GM23338 (cell line): Measurements from ENCODE around the gene VPS54.

ENCODE experiments used
- CREB1 ChIP-seq: fragments of 250-450 bp; sonication (Bioruptor Pico); IDR thresholded peaks from 2 replicates; pipeline ENCODE4 v1.5.0; 2020; ENCODE audit warnings: low read depth, mild to moderate bottlenecking, moderate library complexity
- EZH2 ChIP-seq: fragments of 200-600 bp; sonication (generic); IDR thresholded peaks from one replicate; pipeline ENCODE4 v1.8.0; 2017; ENCODE audit warnings: antibody characterized with exemption, mild to moderate bottlenecking, low read depth; ENCODE audit not compliant: unreplicated experiment
- EZH2phosphoT487 ChIP-seq: fragments of 200-600 bp; sonication (generic); IDR thresholded peaks from one replicate; pipeline ENCODE4 v1.8.1; 2018; ENCODE audit warnings: antibody characterized with exemption; ENCODE audit not compliant: unreplicated experiment
- POLR2AphosphoS5 ChIP-seq: IDR thresholded peaks from 2 replicates; pipeline ENCODE4 v1.6.1; 2016; ENCODE audit warnings: antibody characterized with exemption, low read depth
- TF ChIP-seq, protein P1 (sequence below), 2 experiments: fragments of 200-600 bp in 1 of 2; sonication (generic) in 1 of 2; conservative IDR thresholded peaks; 2 replicates each; pipeline versions ENCODE4 v1.5.1 to v1.6.1; 2016 to 2017; ENCODE audit warnings: antibody characterized with exemption in 2 of 2, low read depth in 2 of 2, mild to moderate bottlenecking in 2 of 2, moderate library complexity in 1 of 2
- TF ChIP-seq, protein P2 (sequence below): IDR thresholded peaks from one replicate; pipeline ENCODE4 v1.6.1; 2018; ENCODE audit warnings: antibody characterized with exemption; ENCODE audit not compliant: unreplicated experiment
- TF ChIP-seq, protein P3 (sequence below): IDR thresholded peaks from 2 replicates; pipeline ENCODE4 v1.6.1; 2016; ENCODE audit warnings: antibody characterized with exemption

DNA sequence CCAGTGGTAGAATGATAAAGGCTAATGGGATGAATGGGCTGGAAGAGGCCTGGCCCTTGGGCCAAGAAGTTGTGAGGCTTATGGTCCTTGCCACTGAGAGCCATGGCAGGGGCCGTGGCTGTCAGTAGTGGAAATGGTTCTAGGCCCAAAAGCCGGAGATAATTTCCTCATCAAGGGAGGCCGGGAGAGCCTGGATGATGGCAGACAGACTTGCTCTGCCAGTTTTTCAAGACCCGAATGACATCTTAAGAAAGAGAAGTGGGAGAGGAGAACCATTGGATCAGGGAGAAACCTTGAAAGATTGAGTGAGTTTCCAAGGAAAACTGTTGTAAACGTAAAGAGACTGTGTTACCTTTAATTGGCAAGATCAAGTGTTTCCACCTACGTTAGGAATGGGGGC is 46.3 kb upstream of the VPS54 start:
- TF ChIP-seq, protein P1, sequence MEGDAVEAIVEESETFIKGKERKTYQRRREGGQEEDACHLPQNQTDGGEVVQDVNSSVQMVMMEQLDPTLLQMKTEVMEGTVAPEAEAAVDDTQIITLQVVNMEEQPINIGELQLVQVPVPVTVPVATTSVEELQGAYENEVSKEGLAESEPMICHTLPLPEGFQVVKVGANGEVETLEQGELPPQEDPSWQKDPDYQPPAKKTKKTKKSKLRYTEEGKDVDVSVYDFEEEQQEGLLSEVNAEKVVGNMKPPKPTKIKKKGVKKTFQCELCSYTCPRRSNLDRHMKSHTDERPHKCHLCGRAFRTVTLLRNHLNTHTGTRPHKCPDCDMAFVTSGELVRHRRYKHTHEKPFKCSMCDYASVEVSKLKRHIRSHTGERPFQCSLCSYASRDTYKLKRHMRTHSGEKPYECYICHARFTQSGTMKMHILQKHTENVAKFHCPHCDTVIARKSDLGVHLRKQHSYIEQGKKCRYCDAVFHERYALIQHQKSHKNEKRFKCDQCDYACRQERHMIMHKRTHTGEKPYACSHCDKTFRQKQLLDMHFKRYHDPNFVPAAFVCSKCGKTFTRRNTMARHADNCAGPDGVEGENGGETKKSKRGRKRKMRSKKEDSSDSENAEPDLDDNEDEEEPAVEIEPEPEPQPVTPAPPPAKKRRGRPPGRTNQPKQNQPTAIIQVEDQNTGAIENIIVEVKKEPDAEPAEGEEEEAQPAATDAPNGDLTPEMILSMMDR (conservative IDR thresholded peaks at IDR 0.05; ENCODE audit: low read depth in 2 of 2), result no peak
- no peak for TF ChIP-seq EZH2
- no peak for TF ChIP-seq POLR2AphosphoS5
- TF ChIP-seq, protein P2, sequence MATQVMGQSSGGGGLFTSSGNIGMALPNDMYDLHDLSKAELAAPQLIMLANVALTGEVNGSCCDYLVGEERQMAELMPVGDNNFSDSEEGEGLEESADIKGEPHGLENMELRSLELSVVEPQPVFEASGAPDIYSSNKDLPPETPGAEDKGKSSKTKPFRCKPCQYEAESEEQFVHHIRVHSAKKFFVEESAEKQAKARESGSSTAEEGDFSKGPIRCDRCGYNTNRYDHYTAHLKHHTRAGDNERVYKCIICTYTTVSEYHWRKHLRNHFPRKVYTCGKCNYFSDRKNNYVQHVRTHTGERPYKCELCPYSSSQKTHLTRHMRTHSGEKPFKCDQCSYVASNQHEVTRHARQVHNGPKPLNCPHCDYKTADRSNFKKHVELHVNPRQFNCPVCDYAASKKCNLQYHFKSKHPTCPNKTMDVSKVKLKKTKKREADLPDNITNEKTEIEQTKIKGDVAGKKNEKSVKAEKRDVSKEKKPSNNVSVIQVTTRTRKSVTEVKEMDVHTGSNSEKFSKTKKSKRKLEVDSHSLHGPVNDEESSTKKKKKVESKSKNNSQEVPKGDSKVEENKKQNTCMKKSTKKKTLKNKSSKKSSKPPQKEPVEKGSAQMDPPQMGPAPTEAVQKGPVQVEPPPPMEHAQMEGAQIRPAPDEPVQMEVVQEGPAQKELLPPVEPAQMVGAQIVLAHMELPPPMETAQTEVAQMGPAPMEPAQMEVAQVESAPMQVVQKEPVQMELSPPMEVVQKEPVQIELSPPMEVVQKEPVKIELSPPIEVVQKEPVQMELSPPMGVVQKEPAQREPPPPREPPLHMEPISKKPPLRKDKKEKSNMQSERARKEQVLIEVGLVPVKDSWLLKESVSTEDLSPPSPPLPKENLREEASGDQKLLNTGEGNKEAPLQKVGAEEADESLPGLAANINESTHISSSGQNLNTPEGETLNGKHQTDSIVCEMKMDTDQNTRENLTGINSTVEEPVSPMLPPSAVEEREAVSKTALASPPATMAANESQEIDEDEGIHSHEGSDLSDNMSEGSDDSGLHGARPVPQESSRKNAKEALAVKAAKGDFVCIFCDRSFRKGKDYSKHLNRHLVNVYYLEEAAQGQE, result no peak
- no peak for TF ChIP-seq EZH2phosphoT487
- TF ChIP-seq, protein P3, sequence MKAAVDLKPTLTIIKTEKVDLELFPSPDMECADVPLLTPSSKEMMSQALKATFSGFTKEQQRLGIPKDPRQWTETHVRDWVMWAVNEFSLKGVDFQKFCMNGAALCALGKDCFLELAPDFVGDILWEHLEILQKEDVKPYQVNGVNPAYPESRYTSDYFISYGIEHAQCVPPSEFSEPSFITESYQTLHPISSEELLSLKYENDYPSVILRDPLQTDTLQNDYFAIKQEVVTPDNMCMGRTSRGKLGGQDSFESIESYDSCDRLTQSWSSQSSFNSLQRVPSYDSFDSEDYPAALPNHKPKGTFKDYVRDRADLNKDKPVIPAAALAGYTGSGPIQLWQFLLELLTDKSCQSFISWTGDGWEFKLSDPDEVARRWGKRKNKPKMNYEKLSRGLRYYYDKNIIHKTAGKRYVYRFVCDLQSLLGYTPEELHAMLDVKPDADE, result no peak
- TF ChIP-seq CREB1 (CRISPR knock-in tag), result no peak
